Measurements from ENCODE around the gene MAN1C1.
"Not testable (repeated sequence)": the region's sequence is repeated elsewhere in the genome, so short reads cannot be mapped to it uniquely, and the experiment has no call there.

Gene MAN1C1

DNA sequence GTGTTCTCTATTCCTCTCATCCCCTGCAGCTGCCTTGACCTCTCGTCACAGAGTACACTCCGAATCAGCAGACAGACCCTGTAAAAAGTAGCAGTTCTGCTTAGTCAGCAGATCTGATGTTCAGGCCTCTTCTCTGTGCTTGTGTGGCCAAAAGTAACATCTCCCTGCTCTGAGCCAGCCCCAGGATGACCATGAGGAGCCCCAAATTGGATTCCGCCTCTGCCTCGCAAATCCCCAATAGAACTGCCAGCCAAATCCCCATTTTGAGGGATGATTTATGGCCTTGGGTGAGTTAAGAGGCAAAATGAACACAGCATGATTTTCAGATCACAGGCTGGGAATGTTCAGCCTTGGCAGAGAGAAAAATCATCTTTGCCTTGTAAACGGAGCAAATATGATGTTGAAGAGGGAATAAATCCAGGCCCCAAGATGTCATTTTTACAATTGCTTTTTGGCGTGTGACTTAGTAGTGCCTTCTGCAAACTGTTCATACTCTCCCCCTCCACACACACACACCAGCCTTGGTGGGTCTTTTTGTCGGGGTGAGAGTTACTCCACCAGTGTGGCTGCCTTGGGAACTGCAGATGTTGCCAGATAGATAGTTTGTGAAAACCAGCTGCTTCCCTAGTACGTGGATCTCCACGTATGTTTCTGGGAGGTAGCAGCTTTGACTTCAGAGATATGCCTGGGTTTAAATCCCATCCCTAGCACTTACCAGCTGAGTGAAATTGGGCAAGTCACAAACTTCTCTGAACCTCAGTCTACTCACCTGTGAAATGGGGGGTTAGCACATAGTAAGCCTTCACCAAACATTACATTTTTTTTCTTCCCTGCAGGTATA lies 77.8 kb downstream of the MAN1C1 start:
- no peak overlapping the region for H3K4me3 Mint-ChIP-seq
- H3K27ac Mint-ChIP-seq = no peak overlapping the region
- ATAC-seq (replicated peaks) (no peak), DNase-seq (no peak)
- H3K36me3 Mint-ChIP-seq (ENCODE audit: insufficient read depth) = no peaks in the 10 kb centered on the region
- peaks cover 4 to 11% of the 10 kb centered on the region in 2 donors for H3K4me1 Mint-ChIP-seq (ENCODE audit: low read depth in 2 of 2)
- H3K9me3 Mint-ChIP-seq = no peaks in the 10 kb centered on the region
- H3K27me3 Mint-ChIP-seq = no peaks in the 10 kb centered on the region

- Mint-ChIP-seq H3K4me3 (no peak overlapping the region), H3K4me1 (ENCODE audit: low read depth in 2 of 2) (peaks cover 4 to 11% of the 10 kb centered on the region in 2 donors), H3K27ac (no peak overlapping the region), H3K27me3 (no peaks in the 10 kb centered on the region), H3K9me3 (no peaks in the 10 kb centered on the region), H3K36me3 (ENCODE audit: insufficient read depth) (peaks cover 3% of the 10 kb centered on the region)
- DNase-seq (no peak), ATAC-seq (replicated peaks) (no peak)
Observed at GRCh38 chr1:25695090-25695770, 78.6 kb downstream of the MAN1C1 start.

GRCh38 chr1:25695771-25696311 lies 79.2 kb downstream of the MAN1C1 start:
- no peaks in the 10 kb centered on the region for H3K27me3 Mint-ChIP-seq
- no peak for DNase-seq

DNA sequence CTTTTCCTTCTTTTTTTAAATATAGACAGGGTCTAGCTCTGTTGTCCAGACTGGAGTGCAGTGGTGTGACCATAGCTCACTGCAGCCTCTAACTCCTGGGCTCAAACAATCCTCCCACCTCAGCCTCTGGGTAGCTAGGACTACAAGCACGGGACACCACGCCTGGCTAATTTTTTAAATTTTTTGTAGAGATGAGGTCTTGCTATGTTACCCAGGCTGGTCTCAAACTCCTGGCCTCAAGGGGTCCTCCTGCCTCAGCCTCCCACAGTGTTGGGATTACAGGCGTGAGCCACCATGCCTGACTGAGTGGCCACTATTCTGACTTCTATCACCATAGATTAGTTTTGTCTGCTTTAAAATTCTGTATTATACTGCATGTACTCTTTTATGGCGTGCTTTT lies 80.1 kb downstream of the MAN1C1 start:
- H3K27me3 Mint-ChIP-seq; ATAC-seq (replicated peaks); H3K27ac Mint-ChIP-seq; H3K9me3 Mint-ChIP-seq; DNase-seq; H3K36me3 Mint-ChIP-seq (ENCODE audit: insufficient read depth); H3K4me3 Mint-ChIP-seq: not testable (repeated sequence)
- H3K4me1 Mint-ChIP-seq (ENCODE audit: low read depth in 2 of 2) = peaks cover 4 to 11% of the 10 kb centered on the region in 2 donors

More at GRCh38 chr1:25695771-25696311, 79.2 kb downstream of the MAN1C1 start:
- H3K27ac Mint-ChIP-seq = no peak overlapping the region
- peaks cover 3% of the 10 kb centered on the region for H3K36me3 Mint-ChIP-seq (ENCODE audit: insufficient read depth)
- no peaks in the 10 kb centered on the region for H3K9me3 Mint-ChIP-seq
- peaks cover 4 to 11% of the 10 kb centered on the region in 2 donors for H3K4me1 Mint-ChIP-seq (ENCODE audit: low read depth in 2 of 2)
- ATAC-seq (replicated peaks) = no peak
- no peak overlapping the region for H3K4me3 Mint-ChIP-seq

DNA sequence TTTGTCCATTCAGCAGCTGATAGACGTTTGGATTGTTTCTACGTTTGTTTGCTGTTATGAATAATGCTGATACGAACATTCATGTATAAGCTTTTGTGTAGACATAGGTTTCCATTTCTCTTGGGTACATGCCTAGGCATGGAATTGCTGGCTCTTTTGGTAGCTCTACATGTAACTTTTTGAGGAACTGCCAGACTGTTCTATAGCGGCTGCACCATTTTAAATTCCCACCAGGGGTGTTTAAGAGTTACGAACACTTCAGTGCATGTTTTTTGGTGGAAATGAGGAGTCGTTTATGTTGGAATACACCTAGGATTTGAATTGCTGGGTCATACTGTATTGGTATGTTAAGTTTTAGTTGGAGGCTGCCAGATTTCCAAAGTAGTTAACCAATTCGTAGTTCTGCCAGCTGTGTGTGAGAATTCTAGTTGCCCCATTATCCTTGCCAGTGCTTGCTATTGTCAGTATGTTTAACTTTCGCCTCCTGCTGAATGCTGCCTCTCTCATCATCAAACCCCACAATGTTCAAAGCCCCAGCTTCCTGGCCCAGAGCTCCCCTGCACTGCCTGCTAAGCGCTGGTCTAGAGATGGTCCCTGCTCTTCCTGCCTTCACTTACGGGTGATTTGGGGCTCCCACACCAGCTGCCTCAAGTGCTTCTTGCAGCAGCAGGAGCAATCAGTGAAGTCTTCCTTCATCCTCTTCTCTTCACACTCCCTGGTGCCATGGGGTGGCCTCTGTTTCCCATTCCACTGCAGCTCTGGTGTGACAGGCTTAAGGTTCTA lies 81.0 kb downstream of the MAN1C1 start:
- Mint-ChIP-seq H3K27me3 (no peaks in the 10 kb centered on the region), H3K36me3 (ENCODE audit: insufficient read depth) (peaks cover 3% of the 10 kb centered on the region), H3K4me1 (ENCODE audit: low read depth in 2 of 2) (peaks cover 2 to 11% of the 10 kb centered on the region in 2 donors), H3K4me3 (no peak overlapping the region), H3K27ac (no peak overlapping the region), H3K9me3 (no peaks in the 10 kb centered on the region)
- DNase-seq (no peak), ATAC-seq (replicated peaks) (no peak)

DNA sequence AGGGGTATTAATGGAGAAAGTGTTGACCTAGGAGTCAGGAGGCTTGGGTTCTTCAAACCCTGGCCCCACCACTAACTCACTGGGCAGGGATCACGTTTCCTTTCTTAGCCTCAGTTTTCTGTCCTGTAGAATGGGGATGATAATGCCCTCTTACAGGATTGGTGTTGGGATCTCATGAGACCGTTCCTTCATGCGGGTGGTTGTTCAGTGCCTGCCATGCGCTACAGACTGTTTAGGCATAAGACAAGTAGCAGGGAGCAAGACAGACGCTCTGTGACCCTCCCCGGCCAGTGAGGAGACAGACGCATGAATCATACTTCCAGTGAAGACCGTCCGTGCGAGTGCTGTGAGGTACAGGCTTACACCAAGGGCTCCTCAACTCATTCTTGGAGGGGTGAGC lies 81.7 kb downstream of the MAN1C1 start:
- Mint-ChIP-seq H3K36me3 (ENCODE audit: insufficient read depth) (peaks cover 3% of the 10 kb centered on the region), H3K27ac (no peak overlapping the region), H3K9me3 (no peaks in the 10 kb centered on the region), H3K4me3 (no peak overlapping the region), H3K27me3 (no peaks in the 10 kb centered on the region), H3K4me1 (ENCODE audit: low read depth in 2 of 2) (peaks cover 2 to 11% of the 10 kb centered on the region in 2 donors)
- no peak for DNase-seq
- ATAC-seq (replicated peaks) = no peak

- not testable (repeated sequence) for H3K36me3 Mint-ChIP-seq (ENCODE audit: insufficient read depth); DNase-seq; H3K27ac Mint-ChIP-seq; ATAC-seq (replicated peaks); H3K27me3 Mint-ChIP-seq; H3K9me3 Mint-ChIP-seq; H3K4me3 Mint-ChIP-seq
- H3K4me1 Mint-ChIP-seq (ENCODE audit: low read depth in 2 of 2) = peaks cover 5 to 15% of the 10 kb centered on the region in 2 donors
Observed at GRCh38 chr1:25699059-25699458, 82.5 kb downstream of the MAN1C1 start.

GRCh38 chr1:25699500-25700143 lies 83.0 kb downstream of the MAN1C1 start:
- no peak for DNase-seq
- peaks cover 7% of the 10 kb centered on the region for H3K36me3 Mint-ChIP-seq (ENCODE audit: insufficient read depth)
- H3K9me3 Mint-ChIP-seq = no peaks in the 10 kb centered on the region
- H3K27me3 Mint-ChIP-seq = no peaks in the 10 kb centered on the region
- ATAC-seq (replicated peaks) = no peak
- no peak overlapping the region for H3K27ac Mint-ChIP-seq
- no peak overlapping the region for H3K4me3 Mint-ChIP-seq
- H3K4me1 Mint-ChIP-seq (ENCODE audit: low read depth in 2 of 2) = peaks cover 11 to 21% of the 10 kb centered on the region in 2 donors

GRCh38 chr1:25700144-25700523 lies 83.5 kb downstream of the MAN1C1 start:
- Mint-ChIP-seq H3K27me3 (no peaks in the 10 kb centered on the region), H3K9me3 (no peaks in the 10 kb centered on the region), H3K36me3 (ENCODE audit: insufficient read depth) (peaks cover 7% of the 10 kb centered on the region), H3K4me1 (ENCODE audit: low read depth in 2 of 2) (peaks cover 15 to 26% of the 10 kb centered on the region in 2 donors), H3K4me3 (no peak overlapping the region), H3K27ac (no peak overlapping the region)
- ATAC-seq (replicated peaks) (no peak), DNase-seq (no peak)

DNA sequence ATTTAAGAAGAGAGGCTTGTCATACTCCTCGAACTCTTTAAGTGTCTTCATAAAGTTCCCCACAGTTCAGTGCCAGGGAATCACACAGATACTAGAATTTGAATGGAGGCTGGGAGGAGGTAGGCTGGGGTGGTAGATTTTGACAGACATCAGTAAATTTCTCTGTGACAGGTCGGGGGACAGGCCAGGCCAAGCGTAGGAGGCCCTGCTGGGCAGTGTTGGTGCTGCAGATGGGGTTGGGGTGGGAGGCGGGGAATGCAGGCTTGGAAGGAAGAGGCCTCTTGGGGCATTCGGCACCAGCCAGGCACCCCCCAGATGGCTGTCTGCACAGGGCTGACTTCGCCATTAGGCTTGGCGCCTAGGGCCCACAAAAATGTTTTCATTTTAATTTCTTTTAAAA lies 84.0 kb downstream of the MAN1C1 start:
- Mint-ChIP-seq H3K36me3 (ENCODE audit: insufficient read depth) (peaks cover 7% of the 10 kb centered on the region), H3K4me3 (no peak overlapping the region), H3K4me1 (ENCODE audit: low read depth in 2 of 2) (peaks cover 15 to 30% of the 10 kb centered on the region in 2 donors), H3K27ac (no peak overlapping the region), H3K9me3 (no peaks in the 10 kb centered on the region), H3K27me3 (no peaks in the 10 kb centered on the region)
- DNase-seq (no peak), ATAC-seq (replicated peaks) (no peak)

- H3K9me3 Mint-ChIP-seq = no peaks in the 10 kb centered on the region
- DNase-seq = no peak
- no peak overlapping the region for H3K4me3 Mint-ChIP-seq
- H3K27ac Mint-ChIP-seq = no peak overlapping the region
- ATAC-seq (replicated peaks) = no peak
- no peaks in the 10 kb centered on the region for H3K27me3 Mint-ChIP-seq
- H3K36me3 Mint-ChIP-seq (ENCODE audit: insufficient read depth) = peaks cover 7% of the 10 kb centered on the region
- peaks cover 17 to 27% of the 10 kb centered on the region in 2 donors for H3K4me1 Mint-ChIP-seq (ENCODE audit: low read depth in 2 of 2)
Observed at GRCh38 chr1:25701030-25701785, 84.6 kb downstream of the MAN1C1 start.

DNA sequence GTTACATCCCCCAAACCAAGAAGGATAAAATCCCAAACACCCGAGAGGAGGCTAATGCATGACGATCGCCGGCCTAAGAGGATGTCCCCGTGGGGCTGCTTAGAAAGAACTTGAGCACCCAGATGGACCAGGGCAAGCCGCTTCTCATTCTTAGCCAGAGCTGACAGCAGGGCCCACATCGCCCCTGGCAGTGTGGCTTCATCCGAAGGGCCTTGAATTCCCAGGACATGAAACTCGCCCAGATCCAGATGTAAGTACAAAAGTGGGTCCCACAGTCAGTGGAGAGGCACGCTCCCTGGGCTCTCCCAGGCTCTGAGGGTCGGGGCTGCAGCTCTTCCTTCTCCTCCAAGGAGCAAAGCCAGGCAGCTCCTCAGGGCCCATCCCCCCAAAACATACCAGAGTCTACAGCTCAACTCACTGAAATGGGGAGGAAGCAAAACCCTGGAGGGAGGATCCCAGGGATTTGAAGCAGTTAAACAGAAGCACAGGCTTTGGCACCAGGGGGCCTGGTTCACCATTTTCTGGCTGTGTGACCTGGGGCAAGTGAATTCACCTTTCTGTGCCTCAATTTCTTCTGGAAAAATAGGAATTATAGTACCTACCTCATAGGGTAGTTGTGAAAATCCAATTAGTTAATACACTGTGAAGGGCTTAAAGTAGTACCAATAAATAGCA lies 85.6 kb downstream of the MAN1C1 start:
- no peaks in the 10 kb centered on the region for H3K9me3 Mint-ChIP-seq
- ATAC-seq (replicated peaks) (no peak), DNase-seq (no peak)
- H3K27me3 Mint-ChIP-seq = no peaks in the 10 kb centered on the region
- H3K36me3 Mint-ChIP-seq (ENCODE audit: insufficient read depth) = peaks cover 7% of the 10 kb centered on the region
- H3K27ac Mint-ChIP-seq = no peak overlapping the region
- H3K4me1 Mint-ChIP-seq (ENCODE audit: low read depth in 2 of 2) = peaks cover 17 to 27% of the 10 kb centered on the region in 2 donors
- H3K4me3 Mint-ChIP-seq = no peak overlapping the region

Data from effector memory CD8-positive, alpha-beta T cell (primary cell).